ENCODE data around the gene PJA1. TPM values are rescaled to one million over a fixed set of nuclear protein-coding genes. Genes with fewer than 3 reads are reported as not detected.

PJA1 gene
- total RNA-seq, 1 experiment from 2014 or later, result 43.1 TPM

GRCh38 chrX:69203638-69204037 is 38.4 kb upstream of the PJA1 start (continued):
- TF ChIP-seq ZBTB43 (CRISPR knock-in tag; IDR thresholded peaks at IDR 0.05) (no peak), GRHL2 (CRISPR knock-in tag; IDR thresholded peaks at IDR 0.05; ENCODE audit: insufficient replicate concordance, severe bottlenecking) (no peak), ATF2 (CRISPR knock-in tag; IDR thresholded peaks at IDR 0.05; ENCODE audit: borderline replicate concordance, low read depth) (no peak), SP1 (CRISPR knock-in tag; conservative IDR thresholded peaks at IDR 0.05) (no peak), E2F4 (CRISPR knock-in tag; IDR thresholded peaks at IDR 0.05; ENCODE audit: borderline replicate concordance, low read depth) (no peak), SMAD4 (CRISPR knock-in tag; IDR thresholded peaks at IDR 0.05) (no peak), JUN (CRISPR knock-in tag; IDR thresholded peaks at IDR 0.05) (no peak)
- TF ChIP-seq, protein P1, sequence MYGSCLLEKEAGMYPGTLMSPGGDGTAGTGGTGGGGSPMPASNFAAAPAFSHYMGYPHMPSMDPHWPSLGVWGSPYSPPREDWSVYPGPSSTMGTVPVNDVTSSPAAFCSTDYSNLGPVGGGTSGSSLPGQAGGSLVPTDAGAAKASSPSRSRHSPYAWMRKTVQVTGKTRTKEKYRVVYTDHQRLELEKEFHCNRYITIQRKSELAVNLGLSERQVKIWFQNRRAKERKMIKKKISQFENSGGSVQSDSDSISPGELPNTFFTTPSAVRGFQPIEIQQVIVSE (CRISPR knock-in tag; IDR thresholded peaks at IDR 0.05; ENCODE audit: borderline replicate concordance), result no peak
- TF ChIP-seq, protein P2, sequence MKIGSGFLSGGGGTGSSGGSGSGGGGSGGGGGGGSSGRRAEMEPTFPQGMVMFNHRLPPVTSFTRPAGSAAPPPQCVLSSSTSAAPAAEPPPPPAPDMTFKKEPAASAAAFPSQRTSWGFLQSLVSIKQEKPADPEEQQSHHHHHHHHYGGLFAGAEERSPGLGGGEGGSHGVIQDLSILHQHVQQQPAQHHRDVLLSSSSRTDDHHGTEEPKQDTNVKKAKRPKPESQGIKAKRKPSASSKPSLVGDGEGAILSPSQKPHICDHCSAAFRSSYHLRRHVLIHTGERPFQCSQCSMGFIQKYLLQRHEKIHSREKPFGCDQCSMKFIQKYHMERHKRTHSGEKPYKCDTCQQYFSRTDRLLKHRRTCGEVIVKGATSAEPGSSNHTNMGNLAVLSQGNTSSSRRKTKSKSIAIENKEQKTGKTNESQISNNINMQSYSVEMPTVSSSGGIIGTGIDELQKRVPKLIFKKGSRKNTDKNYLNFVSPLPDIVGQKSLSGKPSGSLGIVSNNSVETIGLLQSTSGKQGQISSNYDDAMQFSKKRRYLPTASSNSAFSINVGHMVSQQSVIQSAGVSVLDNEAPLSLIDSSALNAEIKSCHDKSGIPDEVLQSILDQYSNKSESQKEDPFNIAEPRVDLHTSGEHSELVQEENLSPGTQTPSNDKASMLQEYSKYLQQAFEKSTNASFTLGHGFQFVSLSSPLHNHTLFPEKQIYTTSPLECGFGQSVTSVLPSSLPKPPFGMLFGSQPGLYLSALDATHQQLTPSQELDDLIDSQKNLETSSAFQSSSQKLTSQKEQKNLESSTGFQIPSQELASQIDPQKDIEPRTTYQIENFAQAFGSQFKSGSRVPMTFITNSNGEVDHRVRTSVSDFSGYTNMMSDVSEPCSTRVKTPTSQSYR (CRISPR knock-in tag; IDR thresholded peaks at IDR 0.05), result no peak

DNA sequence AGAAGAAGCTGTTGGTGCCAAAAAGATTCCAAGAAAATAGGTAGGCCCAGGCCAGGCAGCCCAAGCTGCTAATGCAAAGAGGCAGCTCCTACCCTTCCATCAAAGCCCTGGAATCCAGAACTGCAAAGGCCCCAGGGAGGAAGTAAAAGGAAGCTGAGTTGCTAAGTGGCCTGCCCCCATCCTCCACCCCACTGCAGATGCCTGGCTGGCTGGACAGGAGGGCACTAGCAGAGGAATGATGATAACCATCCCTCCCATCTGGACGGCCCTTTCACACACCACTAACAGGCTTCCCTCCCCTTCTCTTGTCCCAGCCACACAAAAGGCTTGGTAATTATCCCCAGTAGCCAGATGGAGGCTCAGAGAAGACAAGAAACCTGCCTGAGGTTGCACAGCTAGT is 32.4 kb upstream of the PJA1 start:
- ChIA-PET CTCF (interaction anchor here (1.1 to 1.8 kb wide), 2 partner anchors 25 to 79 kb away, joined by 4 to 6 read pairs; no protein-coding TSS in a partner anchor), POLR2A (no interaction called here)
- H3K27ac Mint-ChIP-seq, result no peak overlapping the region
- TF ChIP-seq E2F5 (CRISPR knock-in tag; IDR thresholded peaks at IDR 0.05), result no peak
- TF ChIP-seq USF1 (CRISPR knock-in tag; IDR thresholded peaks at IDR 0.05), result no peak
- TF ChIP-seq FOXP4 (CRISPR knock-in tag; IDR thresholded peaks at IDR 0.05), result no peak
- no peak for TF ChIP-seq ESRRA (CRISPR knock-in tag; IDR thresholded peaks at IDR 0.05; ENCODE audit: borderline replicate concordance)
- no peak for TF ChIP-seq GRHL2 (CRISPR knock-in tag; IDR thresholded peaks at IDR 0.05; ENCODE audit: insufficient replicate concordance, severe bottlenecking)
- TF ChIP-seq SMAD3 (CRISPR knock-in tag; IDR thresholded peaks at IDR 0.05; ENCODE audit: borderline replicate concordance), result no peak
- TF ChIP-seq CBFB (CRISPR knock-in tag; IDR thresholded peaks at IDR 0.05; ENCODE audit: low read depth), result no peak
- H3K36me3 Mint-ChIP-seq, result no peaks in the 10 kb centered on the region
- no peaks in the 10 kb centered on the region for H3K4me1 Mint-ChIP-seq
- no peaks in the 10 kb centered on the region for H3K9me3 Mint-ChIP-seq
- DNase-seq (ENCODE audit: low spot score) (no peak), ATAC-seq (no peak)
- H3K27me3 Mint-ChIP-seq (ENCODE audit: low read depth), result no peaks in the 10 kb centered on the region; the same call in 1 of the 2 replicates
- no peak overlapping the region for H3K4me3 Mint-ChIP-seq

Measured in WTC11 (cell line).